Heart right ventricle (tissue), 16 donors: ENCODE data around the gene SCN10A. TPM values are rescaled to one million over a fixed set of nuclear protein-coding genes. Genes with fewer than 3 reads are reported as not detected.

Experiments used
- ATAC-seq, 8 donors: fragments of 200-7000 bp; cut with Tn5 transposase; one replicate each; pipeline ENCODE4 v1.9.1; 2020; ENCODE audit warnings: mild to moderate bottlenecking in 8 of 8, moderate library complexity in 8 of 8, moderate number of reproducible peaks in 1 of 8
- DNase-seq, 2 donors: peaks; one replicate each; pipeline ENCODE4 v3.0.0-alpha.2; 2020
- H3K27ac ChIP-seq, 10 donors: fragments of 200-600 bp; sonication (generic) in 2 of 10; one replicate each; pipeline versions ENCODE4 v1.5.0 to v1.8.0; 2020 to 2022; ENCODE audit warnings: mild to moderate bottlenecking in 3 of 10
- H3K27me3 ChIP-seq, 7 donors: fragments of 200-600 bp; one replicate each; pipeline ENCODE4 v1.8.0; 2021 to 2022; ENCODE audit warnings: mild to moderate bottlenecking in 2 of 7
- H3K36me3 ChIP-seq, 9 donors: fragments of 200-600 bp; sonication (generic) in 1 of 9; one replicate each; pipeline versions ENCODE4 v1.5.0 to v1.8.0; 2020 to 2022; ENCODE audit warnings: mild to moderate bottlenecking in 2 of 9
- H3K4me1 ChIP-seq, 9 donors: fragments of 200-600 bp; sonication (generic) in 1 of 9; one replicate each; pipeline versions ENCODE4 v1.5.0 to v1.8.0; 2020 to 2022; ENCODE audit warnings: mild to moderate bottlenecking in 4 of 9
- H3K4me3 ChIP-seq, 10 donors: fragments of 200-600 bp; sonication (generic) in 2 of 10; one replicate each; pipeline versions ENCODE4 v1.5.0 to v1.8.0; 2020 to 2022; ENCODE audit warnings: mild to moderate bottlenecking in 7 of 10, moderate library complexity in 2 of 10
- H3K9me3 ChIP-seq, 11 donors: fragments of 200-600 bp in 10 of 11; sonication (generic) in 2 of 11; one replicate each; pipeline versions ENCODE4 v1.5.0 to v1.8.0; 2013 to 2022; ENCODE audit warnings: mild to moderate bottlenecking in 2 of 11, control low read depth in 1 of 11, moderate library complexity in 1 of 11
- CTCF ChIP-seq, 9 donors: fragments of 200-600 bp; sonication (generic) in 2 of 9; IDR thresholded peaks; one replicate each; pipeline versions ENCODE4 v1.5.0 to v1.8.0; 2021 to 2022; ENCODE audit warnings: antibody characterized with exemption in 9 of 9, mild to moderate bottlenecking in 5 of 9, moderate library complexity in 1 of 9
- WGBS, 2 donors: extraction: QIAGEN DNeasy Blood & Tissue Kit; methylation state at CpG; one replicate each; pipeline ENCODE4 v1.1.7; 2013; ENCODE audit warnings: inconsistent platforms in 1 of 2; 5-methylcytosine and 5-hydroxymethylcytosine counted together
- intact Hi-C, 10 donors: fragments of 100-400 bp; cut with DNase I; formaldehyde crosslinking; loops; one replicate each; pipeline versions ENCODE4 v1.11.1 to v1.14.2; 2022
- polyA plus RNA-seq, 2 donors: library from polyadenylated mRNA; stranded (reverse); fragments of 200-250 nt; gene quantifications; one replicate each; pipeline ENCODE4 v1.2.3, GENCODE V29; 2013
- total RNA-seq, 10 donors: library from RNA; stranded (reverse); fragmentation: NEBNext Ultra II Directional in 3 of 10; extraction: Animal tissue kit (Norgen Biotek cat#: 25700) in 3 of 10; gene quantifications; one replicate each; pipeline versions ENCODE4 v1.2.1 to v1.2.4, GENCODE V29; 2021 to 2023
- donor health status: Arrhythmogenic right ventricular cardiomyopathy.
- donor health status: ischemic (EF 13 %, LVEDD 7.1; RV severe dilation, severe dysfunction).
- donor health status: healthy with polysubstance abuse.
- donor health status: DM: no; HTN: yes; CAD: no.
- donor health status: DM: no; HTN: no; CAD: no.
- donor health status: ischemic (EF 25% LVEDD 6.9; RV normal size, moderate dysfunction).
- donor health status: ischemic (EF 25% LVEDD 5.7; RV mildly dilated, moderate dysfunction).
- donor health status: healthy.
- donor health status: DM: yes; HTN: yes; CAD: no.
- donor health status: Ischemic cardiomyopathy.
- donor health status: ischemic (EF 35%, LVEDD 5.7; RV mildly dilated, moderate dysfunction).
- donor health status: nonischemic (EF 11% LVEDD 7.7; RV severe dilation, severe dysfunction).
- donor health status: DM: yes; HTN: yes; CAD: no.
- donor health status: PGD.
- donor health status: ischemic (EF 29% LVEDD 5.4; RV normal size, mild dysfunction).
- donor health status: nonischemic (EF 23%, LVEDD 6.1; RV moderate dilation, normal function).

Gene SCN10A
- total and polyA plus RNA-seq, 12 donors = 0.03 to 0.36 (median 0.07) TPM

- H3K4me3 ChIP-seq = no peak overlapping the region
- WGBS, 2 donors = 83 to 86% methylated on average over 8 of the region's 8 CpGs
Measured at GRCh38 chr3:38793721-38794120, 22.3 kb downstream of the SCN10A start.

GRCh38 chr3:38792983-38793382 is 23.0 kb downstream of the SCN10A start:
- no peak for TF ChIP-seq CTCF (IDR thresholded peaks at IDR 0.05)
- Histone ChIP-seq H3K36me3 (no peaks in the 10 kb centered on the region), H3K27ac (no peak overlapping the region), H3K9me3 (no peaks in the 10 kb centered on the region), H3K4me1 (peaks cover 0 to 3% (median 0%) of the 10 kb centered on the region in 9 donors), H3K4me3 (no peak overlapping the region), H3K27me3 (peaks cover 0 to 5% (median 0%) of the 10 kb centered on the region in 7 donors)
- WGBS, 2 donors = 63 to 71% methylated on average over 1 of the region's 1 CpG
- ATAC-seq (no peak), DNase-seq (no peak)
- intact Hi-C loops = no loop called here

More at GRCh38 chr3:38793721-38794120, 22.3 kb downstream of the SCN10A start:
- Histone ChIP-seq H3K4me1 (peaks cover 0 to 7% (median 0%) of the 10 kb centered on the region in 9 donors), H3K36me3 (no peaks in the 10 kb centered on the region), H3K9me3 (no peaks in the 10 kb centered on the region), H3K27ac (no peak overlapping the region), H3K27me3 (peaks cover 0 to 5% (median 0%) of the 10 kb centered on the region in 7 donors)
- intact Hi-C loops = no loop called here
- ATAC-seq = no peak
- no peak for TF ChIP-seq CTCF (IDR thresholded peaks at IDR 0.05)
- DNase-seq = no peak

- Histone ChIP-seq H3K9me3 (peaks cover 0 to 9% (median 0%) of the 10 kb centered on the region in 11 donors), H3K27me3 (peaks cover 0 to 2% (median 0%) of the 10 kb centered on the region in 7 donors), H3K36me3 (no peaks in the 10 kb centered on the region), H3K4me1 (no peaks in the 10 kb centered on the region), H3K4me3 (no peak overlapping the region), H3K27ac (no peak overlapping the region)
- 12 to 35% methylated on average over 4 of the region's 4 CpGs for WGBS, 2 donors
- DNase-seq = no peak
- intact Hi-C loops = no loop called here
- TF ChIP-seq CTCF (IDR thresholded peaks at IDR 0.05) = no peak
- ATAC-seq = no peak
Measured at GRCh38 chr3:38782148-38782547, 33.9 kb downstream of the SCN10A start.

- DNase-seq (no peak), ATAC-seq (no peak)
- Histone ChIP-seq H3K4me3 (no peak overlapping the region), H3K9me3 (peaks cover 0 to 18% (median 4%) of the 10 kb centered on the region in 11 donors), H3K36me3 (no peaks in the 10 kb centered on the region), H3K27ac (no peak overlapping the region), H3K27me3 (peaks cover 0 to 9% (median 0%) of the 10 kb centered on the region in 7 donors), H3K4me1 (no peaks in the 10 kb centered on the region)
- intact Hi-C loops = no loop called here
- no peak for TF ChIP-seq CTCF (IDR thresholded peaks at IDR 0.05)
Measured at GRCh38 chr3:38773528-38773927, 42.5 kb downstream of the SCN10A start.
